Activated CD8-positive, alpha-beta memory T cell treated with anti-CD3 and anti-CD28 coated beads for 1 hour (primary cell): ENCODE measurements around the gene SMIM22.
"Not testable (repeated sequence)": the region's sequence is repeated elsewhere in the genome, so short reads cannot be mapped to it uniquely, and the experiment has no call there.

Experiments used
- DNase-seq, 2 donors: peaks; one replicate each; pipeline ENCODE4 v3.0.0-alpha.2; 2020; ENCODE audit warnings: low read depth in 1 of 2; ENCODE audit errors: extremely low read depth in 1 of 2

The SMIM22 gene

GRCh38 chr16:4768549-4769305 lies 26.4 kb upstream of the SMIM22 start:
- peak; percentile 45 to 68 for DNase-seq

DNA sequence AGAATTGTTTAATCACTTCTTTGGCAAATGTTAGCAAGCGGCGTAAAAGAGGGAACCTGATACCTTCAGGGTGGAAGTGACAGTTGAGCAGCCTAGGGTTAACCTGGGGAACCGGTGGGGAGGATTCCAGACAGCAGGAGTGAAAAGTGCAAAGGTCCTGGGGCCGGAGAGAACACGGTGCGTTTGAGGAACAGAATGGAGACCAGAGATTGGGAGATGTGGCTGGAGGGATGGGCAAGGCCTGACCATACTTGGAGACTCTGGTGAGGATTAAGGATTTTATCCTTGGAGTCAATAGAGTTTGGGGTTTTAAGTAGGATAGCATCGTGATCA lies 25.9 kb upstream of the SMIM22 start:
- no peak for DNase-seq

DNA sequence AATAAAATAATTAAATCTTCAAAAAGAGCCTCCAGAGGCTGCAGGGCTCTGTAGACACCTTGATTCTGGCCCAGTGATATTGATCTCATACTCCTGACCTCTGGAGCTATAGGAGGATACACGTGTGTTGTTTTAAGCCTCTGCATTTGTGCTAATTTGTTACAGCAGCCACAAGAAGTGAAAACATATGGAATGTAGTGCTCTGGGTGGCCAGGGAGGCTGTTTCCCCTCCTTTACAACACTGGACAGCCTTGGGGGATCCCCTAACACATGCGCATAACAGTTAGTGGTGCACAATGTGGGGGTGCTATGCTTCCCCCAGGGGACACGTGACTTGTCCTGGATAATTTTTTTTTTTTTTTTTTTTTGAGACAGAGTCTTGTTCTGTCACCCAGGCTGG lies 23.5 kb upstream of the SMIM22 start:
- DNase-seq: no peak

GRCh38 chr16:4772351-4772750 lies 22.8 kb upstream of the SMIM22 start:
- no peak for DNase-seq

- no peak for DNase-seq
Measured at GRCh38 chr16:4775005-4775404, 20.2 kb upstream of the SMIM22 start.

DNA sequence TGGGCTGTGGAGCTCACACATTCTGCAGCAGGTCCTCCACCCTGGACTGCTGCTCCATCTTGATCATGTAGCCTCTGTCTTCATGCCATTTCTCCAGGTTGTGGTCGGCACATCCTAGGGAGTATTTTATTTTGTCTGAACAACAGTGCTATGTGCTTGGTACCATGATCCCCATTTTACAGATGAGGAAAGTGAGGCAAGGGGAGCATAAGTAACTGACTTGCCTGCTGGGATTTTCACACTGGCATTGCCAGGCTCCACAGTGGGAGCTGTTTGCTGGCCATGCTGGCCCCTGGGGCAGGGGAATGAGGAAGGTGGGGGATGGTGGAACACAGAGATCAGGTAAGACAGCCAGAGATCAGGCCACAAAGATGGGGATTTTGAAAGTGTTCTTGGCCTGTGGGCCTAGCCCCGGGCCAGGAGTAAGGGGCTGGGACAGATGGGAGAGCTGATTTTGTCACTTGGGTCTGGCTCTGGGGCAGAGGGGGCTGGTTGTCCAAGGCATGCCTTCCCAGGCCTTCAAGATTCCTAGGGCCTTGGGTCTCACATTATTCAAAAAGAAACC lies 18.9 kb upstream of the SMIM22 start:
- no peak for DNase-seq

- no peak for DNase-seq
Measured at GRCh38 chr16:4777339-4778049, 17.7 kb upstream of the SMIM22 start.

DNA sequence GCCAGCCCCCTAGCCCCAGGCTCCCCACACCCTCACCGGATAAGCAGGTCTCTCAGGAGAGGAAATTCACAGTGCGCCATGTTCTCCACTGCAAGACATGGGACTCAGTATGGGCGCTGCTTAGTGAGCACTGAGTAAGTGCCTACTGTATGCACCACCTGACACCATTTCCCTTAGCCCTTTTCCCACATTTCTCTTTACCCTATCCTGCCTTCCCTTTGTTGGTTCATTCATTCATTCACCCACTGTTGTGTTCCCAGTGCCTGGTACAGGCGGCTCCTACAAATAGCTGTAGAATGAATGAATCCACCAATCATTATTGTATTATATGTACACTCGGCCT lies 17.1 kb upstream of the SMIM22 start:
- DNase-seq: no peak

DNA sequence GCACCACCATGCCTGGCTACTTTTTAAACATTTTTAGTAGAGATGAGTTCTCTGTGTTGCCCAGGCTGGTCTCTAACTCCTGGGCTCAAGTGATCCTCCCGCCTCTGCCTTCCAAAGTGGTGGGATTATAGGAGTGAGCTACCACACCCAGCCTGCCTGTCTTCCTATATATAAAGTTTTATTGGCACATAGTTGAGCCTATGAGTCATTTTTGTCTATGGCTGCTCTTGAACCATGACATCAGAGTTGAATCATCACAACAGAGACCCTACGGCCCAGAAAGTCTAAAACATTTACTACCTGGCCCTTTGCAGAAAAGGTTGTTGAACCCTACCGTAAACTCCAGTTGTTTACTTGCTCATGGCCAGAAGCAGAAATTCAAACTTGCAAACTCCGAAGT lies 14.9 kb upstream of the SMIM22 start:
- DNase-seq: no peak

GRCh38 chr16:4783251-4783950 lies 11.8 kb upstream of the SMIM22 start:
- DNase-seq: no peak

DNA sequence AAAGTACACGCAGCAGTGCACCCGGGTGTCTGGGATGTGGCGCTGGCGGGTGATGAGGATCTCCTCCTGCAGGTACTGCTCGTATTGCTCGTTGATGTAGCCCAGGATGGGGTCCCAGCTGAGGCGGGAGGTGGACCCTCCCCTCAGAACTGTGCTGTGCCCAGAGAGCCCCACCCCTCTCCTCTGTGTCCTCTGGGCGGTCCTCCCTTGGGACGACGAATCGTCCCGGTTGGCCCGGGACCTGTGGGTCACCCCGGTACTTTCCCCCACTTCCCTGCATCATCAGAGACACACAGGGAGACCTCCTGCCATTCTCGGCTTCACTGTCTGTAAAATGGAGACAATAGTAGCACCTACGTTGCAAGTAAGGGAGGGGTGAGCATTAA lies 11.2 kb upstream of the SMIM22 start:
- DNase-seq: no peak

DNA sequence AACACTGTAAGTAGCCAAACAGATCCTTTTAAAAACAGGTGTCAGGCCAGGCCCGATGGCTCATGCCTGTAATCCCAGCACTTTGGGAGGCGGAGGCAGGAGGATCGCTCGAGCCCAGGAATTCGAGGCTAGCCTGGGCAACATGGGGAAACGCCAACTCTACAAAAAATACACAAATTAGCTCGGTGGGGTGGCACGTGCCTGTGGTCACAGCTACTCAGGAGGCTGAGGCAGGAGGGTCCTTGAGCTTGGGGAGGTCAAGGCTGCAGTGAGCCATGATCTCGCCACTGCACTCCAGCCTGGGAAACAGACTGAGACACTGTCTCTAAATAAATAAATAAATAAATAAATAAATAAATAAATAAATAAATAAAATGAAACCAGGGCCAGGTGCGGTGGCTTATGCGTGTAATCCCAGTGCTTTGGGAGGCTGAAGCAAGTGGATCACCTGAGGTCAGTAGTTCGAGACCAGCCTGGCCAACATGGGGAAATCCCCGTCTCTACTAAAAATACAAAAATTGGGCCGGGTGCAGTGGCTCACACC lies 10.7 kb upstream of the SMIM22 start:
- not testable (repeated sequence) for DNase-seq

- DNase-seq: no peak
Measured at GRCh38 chr16:4785758-4786433, 9.3 kb upstream of the SMIM22 start.

- DNase-seq: no peak
Measured at GRCh38 chr16:4787068-4787467, 8.1 kb upstream of the SMIM22 start.

DNA sequence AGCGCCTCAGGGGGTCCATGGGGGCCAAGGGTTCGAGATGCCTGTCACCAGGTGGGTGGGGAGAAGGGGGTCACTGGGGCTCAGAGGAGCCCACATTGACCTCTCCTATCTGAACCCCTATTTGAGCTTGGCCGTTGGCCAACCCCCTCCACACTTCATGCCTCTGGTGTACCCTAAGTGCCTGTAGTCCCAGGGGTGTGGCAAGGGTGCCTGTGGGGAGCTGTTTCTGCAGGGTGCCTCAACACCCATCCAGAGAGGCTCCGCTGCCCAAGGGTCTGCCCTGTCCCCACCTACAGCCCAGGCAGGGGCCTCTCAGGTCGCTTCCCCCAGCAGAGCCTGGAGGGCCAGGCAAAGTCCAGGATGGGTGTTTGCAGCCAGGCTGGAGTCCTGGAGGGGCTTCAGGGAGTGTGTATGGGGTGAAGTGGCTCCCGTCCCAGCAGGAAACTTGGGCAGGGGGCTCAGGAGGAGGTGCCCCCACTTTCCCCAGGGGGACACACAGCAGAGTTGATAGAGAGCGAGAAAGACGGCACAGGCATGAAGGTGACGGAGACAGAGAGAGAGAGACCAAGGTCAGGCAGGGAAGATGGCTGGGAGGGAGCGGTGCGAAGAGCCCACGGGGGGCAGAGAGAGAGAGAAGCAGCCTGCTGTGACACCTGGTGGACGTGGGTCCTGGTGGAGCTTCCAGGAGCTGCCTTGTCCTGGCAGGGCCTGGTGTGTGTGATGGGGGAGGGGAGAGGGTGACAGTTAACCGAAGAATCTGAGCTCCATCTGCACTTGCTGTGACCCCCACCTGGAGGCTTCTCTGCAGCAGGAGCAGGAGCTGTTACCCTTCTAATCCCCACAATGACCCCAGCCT lies 7.3 kb upstream of the SMIM22 start, which contains the start of gene SEPTIN12:
Gene SEPTIN12, minus strand, starts transcription at position 719 of the 856 bp plus-strand sequence. Its CDS starts 700 bp downstream, at position 19.
- DNase-seq: no peak

DNA sequence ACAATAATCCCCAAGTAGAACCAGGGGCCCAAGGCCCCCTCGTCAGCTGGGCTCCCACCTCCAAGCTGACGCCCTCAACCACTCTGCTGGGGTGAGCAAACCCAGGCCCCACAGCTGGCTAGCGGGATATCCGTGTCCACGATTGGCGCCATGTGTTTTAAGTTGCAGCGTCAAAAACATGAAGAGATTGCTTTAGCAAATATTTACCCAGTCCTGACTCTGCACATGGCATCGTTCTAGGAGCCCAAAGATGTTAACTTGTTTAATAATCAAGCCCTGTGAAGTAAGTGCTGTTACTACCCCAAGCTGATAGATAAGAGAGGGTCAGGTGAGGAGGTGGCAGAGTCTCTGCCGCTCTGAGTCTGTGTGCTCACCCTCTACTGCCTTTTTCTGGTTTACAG lies 6.7 kb upstream of the SMIM22 start:
- no peak for DNase-seq

DNA sequence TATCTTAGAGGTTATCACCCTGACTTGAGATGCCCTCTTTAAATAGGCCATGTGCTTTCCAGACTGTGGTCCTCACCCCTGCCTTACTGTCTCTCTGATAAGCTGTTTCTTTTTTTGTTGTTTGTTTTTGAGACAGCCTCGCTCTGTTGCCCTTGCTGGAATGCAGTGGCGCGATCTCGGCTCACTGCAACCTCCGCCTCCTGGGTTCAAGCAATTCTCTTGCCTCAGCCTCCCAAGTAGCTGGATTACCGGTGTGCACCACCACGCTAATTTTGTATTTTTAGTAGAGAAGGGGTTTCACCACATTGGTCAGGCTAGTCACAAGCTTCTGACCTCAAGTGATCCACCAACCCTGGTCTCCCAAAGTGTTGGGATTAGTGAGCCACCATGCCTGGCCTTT lies 6.3 kb upstream of the SMIM22 start:
- DNase-seq: no peak

DNA sequence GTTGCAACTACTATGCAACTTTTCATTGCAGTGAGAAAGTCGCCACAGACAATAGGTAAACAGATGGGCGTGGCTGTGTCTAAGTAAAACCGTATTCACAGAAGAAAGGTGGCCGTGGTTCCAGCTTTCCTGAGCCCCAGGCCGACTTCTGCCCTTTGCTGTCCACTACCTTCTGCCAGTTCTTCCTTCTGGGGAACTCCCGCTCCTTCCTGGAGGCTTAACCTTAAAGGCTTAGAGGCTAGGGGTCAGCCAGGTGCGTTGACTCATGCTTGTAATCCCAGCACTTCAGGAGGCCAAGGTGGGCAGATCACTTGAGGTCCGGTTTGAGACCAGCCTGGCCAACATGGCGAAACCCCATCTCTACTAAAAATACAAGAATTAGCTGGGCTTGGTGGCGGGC lies 4.9 kb upstream of the SMIM22 start:
- no peak for DNase-seq

GRCh38 chr16:4790871-4791270 lies 4.3 kb upstream of the SMIM22 start:
- DNase-seq: no peak

DNA sequence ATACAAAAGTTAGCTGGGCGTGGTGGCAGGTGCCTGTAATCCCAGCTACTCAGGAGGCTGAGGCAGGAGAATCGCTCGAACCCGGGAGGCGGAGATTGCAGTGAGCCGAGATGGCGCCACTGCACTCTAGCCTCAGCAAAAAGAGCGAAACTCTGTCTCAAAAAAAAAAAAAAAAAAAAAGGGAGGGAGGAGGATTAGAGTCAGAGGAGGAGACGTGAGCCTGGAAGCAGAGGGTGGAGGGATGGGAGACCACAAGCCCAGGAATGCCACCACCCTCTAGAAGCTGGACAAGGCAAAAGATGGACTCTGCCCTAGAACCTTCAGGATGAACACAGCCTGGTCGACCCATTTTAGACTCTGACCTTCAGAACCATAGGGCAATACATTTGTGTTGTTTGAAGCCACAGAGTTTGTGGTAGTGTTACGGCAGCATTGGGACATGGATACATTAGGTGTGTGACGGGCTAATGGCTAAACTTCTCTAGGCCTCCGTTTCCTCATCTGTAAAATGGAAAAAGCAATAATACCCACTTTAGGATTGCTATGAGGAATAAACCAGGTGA lies 2.1 kb upstream of the SMIM22 start:
- DNase-seq: no peak
